Stimulated activated naive B cell treated with anti-CD40 and anti-IgM and Interleukin-4, amounts not matched to agents 10 μg/mL and 1 μg/mL and 100 μg/mL, for 72 hours (primary cell): ENCODE measurements around the gene KPNA4.

Source experiments
- ATAC-seq, 2 donors: fragments of 150-1000 bp; cut with Tn5 transposase; replicated peaks; 2 replicates each; pipeline ENCODE4 v1.10.0; 2021; ENCODE audit warnings: moderate library complexity in 1 of 2
- DNase-seq: peaks from one replicate; pipeline ENCODE4 v3.0.0; 2021
- H3K27ac Mint-ChIP-seq: one replicate; pipeline ENCODE4 v1.8.0; 2022; ENCODE audit warnings: mild to moderate bottlenecking, mixed read lengths
- H3K27me3 Mint-ChIP-seq, 2 donors: one replicate each; pipeline ENCODE4 v1.8.0; 2022; ENCODE audit warnings: mixed read lengths in 2 of 2
- H3K36me3 Mint-ChIP-seq, 2 donors: one replicate each; pipeline ENCODE4 v1.8.0; 2022; ENCODE audit warnings: mixed read lengths in 2 of 2, mild to moderate bottlenecking in 1 of 2
- H3K4me1 Mint-ChIP-seq, 2 donors: one replicate each; pipeline ENCODE4 v1.8.0; 2022; ENCODE audit warnings: mixed read lengths in 2 of 2, mild to moderate bottlenecking in 1 of 2
- H3K4me3 Mint-ChIP-seq, 2 donors: one replicate each; pipeline ENCODE4 v1.8.0; 2022; ENCODE audit warnings: mild to moderate bottlenecking in 2 of 2, mixed read lengths in 2 of 2, moderate library complexity in 1 of 2
- H3K9me3 Mint-ChIP-seq, 2 donors: one replicate each; pipeline ENCODE4 v1.8.0; 2022; ENCODE audit warnings: mixed read lengths in 2 of 2, mild to moderate bottlenecking in 1 of 2

KPNA4 gene

DNA sequence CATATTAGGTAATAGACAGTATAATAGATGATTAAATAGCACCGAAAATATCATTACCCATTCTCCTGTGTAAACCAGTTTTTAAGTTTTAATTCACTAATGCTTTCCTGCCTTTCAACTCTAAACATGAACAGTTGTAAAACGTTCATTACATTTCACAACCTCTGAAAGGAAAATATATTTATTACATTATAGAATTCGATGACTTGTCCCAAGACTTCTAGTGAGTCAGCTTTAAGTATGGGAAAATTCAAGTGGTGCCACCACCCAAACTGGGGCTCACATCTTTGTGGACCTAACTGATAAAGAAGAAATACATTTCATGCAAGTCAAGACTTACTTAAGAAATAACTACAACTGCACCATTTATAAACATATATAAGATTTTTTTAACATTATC, 117.8 kb downstream of the KPNA4 start:
- ATAC-seq (no peak), DNase-seq (no peak)
- Mint-ChIP-seq H3K27ac (no peak overlapping the region), H3K4me3 (no peak overlapping the region), H3K27me3 (no peaks in the 10 kb centered on the region), H3K36me3 (peaks cover 22 to 31% of the 10 kb centered on the region in 2 donors), H3K4me1 (peaks cover 15 to 22% of the 10 kb centered on the region in 2 donors), H3K9me3 (peaks cover 4 to 7% of the 10 kb centered on the region in 2 donors)

DNA sequence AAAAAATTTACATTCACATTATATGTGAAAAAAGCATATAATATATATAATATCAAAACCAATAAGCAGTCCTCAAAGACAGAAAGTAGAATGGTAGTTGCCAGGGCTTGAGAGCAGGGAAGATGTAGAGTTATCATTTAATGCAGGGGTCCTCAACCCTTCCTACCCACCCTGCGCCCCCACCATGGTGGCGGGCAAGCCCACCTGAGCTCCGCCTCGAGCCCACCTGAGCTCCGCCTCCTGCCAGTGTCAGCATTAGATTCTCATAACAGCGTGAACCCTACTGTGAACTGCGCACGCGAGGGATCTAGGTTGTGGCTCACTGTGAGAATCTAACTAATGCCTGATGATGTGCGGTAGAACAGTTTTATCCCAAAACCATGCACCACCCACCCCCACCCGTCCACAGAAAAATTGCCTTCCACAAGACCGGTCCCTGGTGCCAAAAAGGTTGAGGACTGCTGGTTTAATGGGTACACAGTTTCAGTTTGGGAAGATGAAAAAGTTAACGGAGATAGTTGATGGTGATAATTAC, 118.8 kb downstream of the KPNA4 start:
- peaks cover 15 to 27% of the 10 kb centered on the region in 2 donors for H3K4me1 Mint-ChIP-seq
- no peak for ATAC-seq
- H3K27ac Mint-ChIP-seq: no peak overlapping the region
- no peak for DNase-seq
- H3K36me3 Mint-ChIP-seq: peaks cover 30 to 38% of the 10 kb centered on the region in 2 donors
- H3K4me3 Mint-ChIP-seq: no peak overlapping the region
- H3K9me3 Mint-ChIP-seq: peaks cover 4 to 7% of the 10 kb centered on the region in 2 donors
- H3K27me3 Mint-ChIP-seq: no peaks in the 10 kb centered on the region

DNA sequence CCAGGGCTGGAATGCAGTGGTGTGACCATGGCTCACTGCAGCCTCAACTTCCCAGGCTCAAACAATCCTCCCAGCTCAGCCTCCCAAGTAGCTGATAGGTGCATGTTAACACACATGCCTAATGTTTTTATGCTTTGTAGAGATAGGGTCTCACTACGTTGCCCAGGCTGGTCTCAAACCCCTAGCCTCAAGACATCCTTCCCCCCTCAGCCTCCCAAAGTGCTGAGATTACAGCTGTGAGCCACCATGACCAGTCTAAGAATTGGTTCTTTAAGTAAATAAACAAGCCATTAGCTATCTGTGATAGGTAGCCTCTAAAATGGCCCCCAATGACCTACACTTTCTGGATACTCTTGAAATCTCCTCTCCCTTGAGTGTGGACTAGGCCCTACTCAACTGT, 119.5 kb downstream of the KPNA4 start:
- no peak for ATAC-seq

More for the DNA sequence above, 119.5 kb downstream of the KPNA4 start:
- Mint-ChIP-seq H3K4me3 (no peak overlapping the region), H3K27ac (no peak overlapping the region), H3K4me1 (peaks cover 15 to 27% of the 10 kb centered on the region in 2 donors), H3K27me3 (no peaks in the 10 kb centered on the region), H3K36me3 (peaks cover 30 to 41% of the 10 kb centered on the region in 2 donors), H3K9me3 (peaks cover 4 to 7% of the 10 kb centered on the region in 2 donors)
- no peak for DNase-seq
